ENCODE data around the gene DDI2. TPM values are rescaled to one million over a fixed set of nuclear protein-coding genes. Genes with fewer than 3 reads are reported as not detected.

The DDI2 gene
- polyA plus RNA-seq, 1 donor (not counting 4 experiments of a cell fraction or from before 2014, with no cell fraction given): 11.5 TPM

DNA sequence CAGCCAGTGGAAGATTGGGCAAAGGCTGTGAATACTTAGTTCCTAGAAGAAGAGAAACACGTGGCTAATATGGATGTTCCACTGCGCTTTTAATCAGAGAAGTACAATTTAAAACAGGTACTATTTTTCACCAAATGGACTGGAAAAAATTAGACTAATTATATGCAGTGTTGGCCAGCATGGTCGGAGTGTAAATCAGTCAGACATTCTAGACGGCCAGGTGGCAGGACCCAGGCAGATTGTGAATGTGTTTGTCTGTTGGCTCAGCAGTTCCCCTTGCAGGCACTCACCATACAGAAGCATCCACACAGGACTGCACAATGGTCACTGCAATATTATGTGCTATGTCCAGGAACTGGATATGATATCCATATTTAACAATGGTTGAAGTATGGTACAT, 94.9 kb downstream of the DDI2 start:
- dilution Hi-C loops (cut with MboI; ENCODE audit: extremely low pct_ligation_motif_present, low sequenced_read_pairs): no loop called here
- TF ChIP-seq EZH2 (IDR thresholded peaks at IDR 0.05; ENCODE audit: low read length): no peak
- TF ChIP-seq, protein P1, sequence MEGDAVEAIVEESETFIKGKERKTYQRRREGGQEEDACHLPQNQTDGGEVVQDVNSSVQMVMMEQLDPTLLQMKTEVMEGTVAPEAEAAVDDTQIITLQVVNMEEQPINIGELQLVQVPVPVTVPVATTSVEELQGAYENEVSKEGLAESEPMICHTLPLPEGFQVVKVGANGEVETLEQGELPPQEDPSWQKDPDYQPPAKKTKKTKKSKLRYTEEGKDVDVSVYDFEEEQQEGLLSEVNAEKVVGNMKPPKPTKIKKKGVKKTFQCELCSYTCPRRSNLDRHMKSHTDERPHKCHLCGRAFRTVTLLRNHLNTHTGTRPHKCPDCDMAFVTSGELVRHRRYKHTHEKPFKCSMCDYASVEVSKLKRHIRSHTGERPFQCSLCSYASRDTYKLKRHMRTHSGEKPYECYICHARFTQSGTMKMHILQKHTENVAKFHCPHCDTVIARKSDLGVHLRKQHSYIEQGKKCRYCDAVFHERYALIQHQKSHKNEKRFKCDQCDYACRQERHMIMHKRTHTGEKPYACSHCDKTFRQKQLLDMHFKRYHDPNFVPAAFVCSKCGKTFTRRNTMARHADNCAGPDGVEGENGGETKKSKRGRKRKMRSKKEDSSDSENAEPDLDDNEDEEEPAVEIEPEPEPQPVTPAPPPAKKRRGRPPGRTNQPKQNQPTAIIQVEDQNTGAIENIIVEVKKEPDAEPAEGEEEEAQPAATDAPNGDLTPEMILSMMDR (optimal IDR thresholded peaks at IDR 0.05 in 1 of 3, IDR thresholded peaks at IDR 0.05 in 1 of 3, conservative IDR thresholded peaks at IDR 0.05 in 1 of 3; ENCODE audit: extremely low read depth in 1 of 3, insufficient read depth in 2 of 3, low read length in 3 of 3): no peak
- DNase-seq (ENCODE audit: low read depth, low spot score): no peak
- Histone ChIP-seq H3K27ac (ENCODE audit: control insufficient read depth, insufficient read depth, low read length) (no peak overlapping the region), H3K4me1 (ENCODE audit: control insufficient read depth, extremely low read depth, insufficient read depth, low read length) (no peaks in the 10 kb centered on the region), H3K27me3 (ENCODE audit: control insufficient read depth, extremely low read depth, insufficient read depth, low read length) (no peaks in the 10 kb centered on the region), H3K9me3 (ENCODE audit: control insufficient read depth, low read depth, low read length) (no peaks in the 10 kb centered on the region), H4K20me1 (ENCODE audit: control insufficient read depth, extremely low read depth, insufficient read depth, low read length) (no peaks in the 10 kb centered on the region), H3K9ac (ENCODE audit: control insufficient read depth, extremely low read depth, insufficient read depth, low read length) (no peak overlapping the region), H3K4me2 (ENCODE audit: control insufficient read depth, extremely low read depth, insufficient read depth, low read depth, low read length) (no peak overlapping the region), H3K4me3 (ENCODE audit: control insufficient read depth in 2 of 3, extremely low read depth in 1 of 3, insufficient read depth in 2 of 3, low read depth in 1 of 3, low read length in 3 of 3) (no peak overlapping the region), H3K79me2 (ENCODE audit: control insufficient read depth, insufficient read depth, low read length) (peaks cover 47% of the 10 kb centered on the region), H2AFZ (ENCODE audit: control insufficient read depth, low read length) (no peak overlapping the region), H3K36me3 (ENCODE audit: control insufficient read depth in 2 of 2, extremely low read depth in 1 of 2, insufficient read depth in 2 of 2, low read length in 2 of 2) (peaks cover 17 to 19% of the 10 kb centered on the region in 2 experiments), H3K9me1 (ENCODE audit: control insufficient read depth, extremely low read depth, insufficient read depth, low read length) (peaks cover 2% of the 10 kb centered on the region)
- no peak for FAIRE-seq

DNA sequence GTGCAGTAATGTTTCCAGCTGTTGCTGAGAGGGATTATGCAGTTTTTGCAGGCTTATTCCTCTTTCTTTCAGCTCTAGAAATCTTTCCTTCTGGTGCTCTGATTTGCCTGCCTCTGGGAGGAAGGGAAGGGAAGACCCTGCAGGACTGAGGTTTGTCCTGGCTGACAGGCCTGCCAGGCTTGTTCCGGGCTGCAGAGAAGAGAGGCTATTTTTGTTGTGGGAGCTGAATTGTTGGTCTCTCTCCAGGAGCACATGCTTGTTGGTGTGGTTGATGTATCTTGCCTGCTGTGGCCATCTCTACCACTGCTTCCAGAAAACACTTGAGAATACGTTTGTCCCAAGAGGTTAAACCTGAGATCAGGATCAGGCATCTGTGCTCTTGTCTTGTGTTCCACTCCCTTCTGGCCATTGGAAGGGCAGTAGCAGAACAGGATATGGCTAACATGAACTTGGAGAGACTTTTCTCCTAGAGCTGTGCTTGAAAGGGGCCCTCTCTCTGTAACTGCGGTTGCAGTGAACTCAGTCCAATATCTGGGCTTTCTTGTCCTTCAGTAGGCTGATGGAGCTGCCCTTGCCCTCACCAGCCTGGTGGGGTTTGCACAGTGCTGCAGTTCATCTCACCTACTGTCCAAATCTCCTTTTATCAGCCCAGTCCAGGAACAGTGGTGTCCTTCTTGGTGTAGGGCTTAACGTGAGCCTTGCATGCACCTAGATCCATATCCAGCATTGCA, 97.3 kb downstream of the DDI2 start:
- Histone ChIP-seq H3K79me2 (ENCODE audit: control insufficient read depth, insufficient read depth, low read length) (peaks cover 28% of the 10 kb centered on the region), H3K36me3 (ENCODE audit: control insufficient read depth in 2 of 2, extremely low read depth in 1 of 2, insufficient read depth in 2 of 2, low read length in 2 of 2) (peaks cover 21 to 29% of the 10 kb centered on the region in 2 experiments), H3K9me3 (ENCODE audit: control insufficient read depth, low read depth, low read length) (no peaks in the 10 kb centered on the region), H3K4me2 (ENCODE audit: control insufficient read depth, extremely low read depth, insufficient read depth, low read depth, low read length) (no peak overlapping the region), H4K20me1 (ENCODE audit: control insufficient read depth, extremely low read depth, insufficient read depth, low read length) (no peaks in the 10 kb centered on the region), H3K4me3 (ENCODE audit: control insufficient read depth in 2 of 3, extremely low read depth in 1 of 3, insufficient read depth in 2 of 3, low read depth in 1 of 3, low read length in 3 of 3) (no peak overlapping the region), H3K27me3 (ENCODE audit: control insufficient read depth, extremely low read depth, insufficient read depth, low read length) (no peaks in the 10 kb centered on the region), H3K4me1 (ENCODE audit: control insufficient read depth, extremely low read depth, insufficient read depth, low read length) (no peaks in the 10 kb centered on the region), H2AFZ (ENCODE audit: control insufficient read depth, low read length) (no peak overlapping the region), H3K9ac (ENCODE audit: control insufficient read depth, extremely low read depth, insufficient read depth, low read length) (no peak overlapping the region), H3K9me1 (ENCODE audit: control insufficient read depth, extremely low read depth, insufficient read depth, low read length) (peaks cover 2% of the 10 kb centered on the region), H3K27ac (ENCODE audit: control insufficient read depth, insufficient read depth, low read length) (no peak overlapping the region)
- DNase-seq (ENCODE audit: low read depth, low spot score) (no peak), FAIRE-seq (no peak)
- dilution Hi-C loops (cut with MboI; ENCODE audit: extremely low pct_ligation_motif_present, low sequenced_read_pairs): no loop called here
- no peak for TF ChIP-seq EZH2 (IDR thresholded peaks at IDR 0.05; ENCODE audit: low read length)
- TF ChIP-seq, protein P1 (optimal IDR thresholded peaks at IDR 0.05 in 1 of 3, IDR thresholded peaks at IDR 0.05 in 1 of 3, conservative IDR thresholded peaks at IDR 0.05 in 1 of 3; ENCODE audit: extremely low read depth in 1 of 3, insufficient read depth in 2 of 3, low read length in 3 of 3): no peak

Data from keratinocyte (primary cell).